Fibroblast of the aortic adventitia (primary cell): ENCODE results near the gene HOMER3. TPM values are rescaled to one million over a fixed set of nuclear protein-coding genes. Genes with fewer than 3 reads are reported as not detected.
"Not testable (repeated sequence)": the region's sequence is repeated elsewhere in the genome, so short reads cannot be mapped to it uniquely, and the experiment has no call there.

ENCODE experiments used
- DNase-seq: peaks from one replicate; pipeline ENCODE4 v3.0.0-alpha.2; 2010; ENCODE audit warnings: low read depth
- H3K4me3 ChIP-seq: 2 replicates; pipeline ENCODE4 v1.5.1; 2011; ENCODE audit warnings: low read depth, mild to moderate bottlenecking, control low read depth, low read length, moderate library complexity
- total RNA-seq: library from RNA; depleted of rRNA; stranded (reverse); fragments of >200 nt; gene quantifications from 2 replicates; pipeline ENCODE4 v1.2.3, GENCODE V29; 2012; ENCODE audit warnings: low replicate concordance
- TF ChIP-seq, protein P1 (sequence below): IDR thresholded peaks from 2 replicates; pipeline ENCODE4 v1.5.1; 2011; ENCODE audit warnings: mild to moderate bottlenecking, low read length, control low read depth, inconsistent platforms; ENCODE audit not compliant: insufficient read depth

Gene HOMER3
- total RNA-seq, 1 donor, result 68.7 TPM

DNA sequence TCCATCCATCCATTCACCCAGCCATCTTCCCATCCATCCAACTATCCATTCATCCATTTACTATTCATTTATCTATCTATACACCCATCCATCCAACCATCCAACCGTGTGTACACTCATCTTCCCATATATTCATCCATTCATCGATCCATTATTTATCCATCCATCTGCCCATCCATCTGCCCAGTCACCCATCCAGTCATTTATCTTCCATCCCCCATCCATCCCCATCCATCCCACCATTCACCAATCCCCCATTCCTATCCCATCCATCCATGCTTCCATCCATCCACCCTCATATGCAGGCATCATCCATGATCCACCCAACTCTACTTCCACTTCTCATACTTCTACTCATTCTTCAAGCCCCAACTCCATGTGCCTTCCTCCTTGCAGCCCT, 14.0 kb upstream of the HOMER3 start:
- H3K4me3 ChIP-seq, result no peak overlapping the region
- no peak for DNase-seq
- TF ChIP-seq, protein P1, sequence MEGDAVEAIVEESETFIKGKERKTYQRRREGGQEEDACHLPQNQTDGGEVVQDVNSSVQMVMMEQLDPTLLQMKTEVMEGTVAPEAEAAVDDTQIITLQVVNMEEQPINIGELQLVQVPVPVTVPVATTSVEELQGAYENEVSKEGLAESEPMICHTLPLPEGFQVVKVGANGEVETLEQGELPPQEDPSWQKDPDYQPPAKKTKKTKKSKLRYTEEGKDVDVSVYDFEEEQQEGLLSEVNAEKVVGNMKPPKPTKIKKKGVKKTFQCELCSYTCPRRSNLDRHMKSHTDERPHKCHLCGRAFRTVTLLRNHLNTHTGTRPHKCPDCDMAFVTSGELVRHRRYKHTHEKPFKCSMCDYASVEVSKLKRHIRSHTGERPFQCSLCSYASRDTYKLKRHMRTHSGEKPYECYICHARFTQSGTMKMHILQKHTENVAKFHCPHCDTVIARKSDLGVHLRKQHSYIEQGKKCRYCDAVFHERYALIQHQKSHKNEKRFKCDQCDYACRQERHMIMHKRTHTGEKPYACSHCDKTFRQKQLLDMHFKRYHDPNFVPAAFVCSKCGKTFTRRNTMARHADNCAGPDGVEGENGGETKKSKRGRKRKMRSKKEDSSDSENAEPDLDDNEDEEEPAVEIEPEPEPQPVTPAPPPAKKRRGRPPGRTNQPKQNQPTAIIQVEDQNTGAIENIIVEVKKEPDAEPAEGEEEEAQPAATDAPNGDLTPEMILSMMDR, result no peak

DNA sequence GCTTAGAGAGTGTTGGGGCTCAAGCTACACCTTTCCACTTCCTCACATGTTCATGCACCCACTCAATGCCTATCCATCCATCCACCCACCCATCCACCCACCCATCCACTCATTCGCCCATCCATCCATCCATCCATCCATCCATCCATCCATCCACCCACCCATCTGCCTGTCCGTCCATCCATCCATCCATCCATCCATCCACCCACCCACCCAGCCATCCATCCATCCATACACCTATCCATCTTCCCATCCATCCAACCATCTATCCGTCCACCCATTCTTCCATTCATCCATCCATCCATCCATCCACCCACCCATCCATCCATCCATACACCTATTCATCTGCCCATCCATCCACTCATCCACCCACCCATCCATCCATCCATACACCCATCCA, 13.1 kb upstream of the HOMER3 start:
- no peak for DNase-seq
- TF ChIP-seq, protein P1, result no peak
- H3K4me3 ChIP-seq, result no peak overlapping the region

DNA sequence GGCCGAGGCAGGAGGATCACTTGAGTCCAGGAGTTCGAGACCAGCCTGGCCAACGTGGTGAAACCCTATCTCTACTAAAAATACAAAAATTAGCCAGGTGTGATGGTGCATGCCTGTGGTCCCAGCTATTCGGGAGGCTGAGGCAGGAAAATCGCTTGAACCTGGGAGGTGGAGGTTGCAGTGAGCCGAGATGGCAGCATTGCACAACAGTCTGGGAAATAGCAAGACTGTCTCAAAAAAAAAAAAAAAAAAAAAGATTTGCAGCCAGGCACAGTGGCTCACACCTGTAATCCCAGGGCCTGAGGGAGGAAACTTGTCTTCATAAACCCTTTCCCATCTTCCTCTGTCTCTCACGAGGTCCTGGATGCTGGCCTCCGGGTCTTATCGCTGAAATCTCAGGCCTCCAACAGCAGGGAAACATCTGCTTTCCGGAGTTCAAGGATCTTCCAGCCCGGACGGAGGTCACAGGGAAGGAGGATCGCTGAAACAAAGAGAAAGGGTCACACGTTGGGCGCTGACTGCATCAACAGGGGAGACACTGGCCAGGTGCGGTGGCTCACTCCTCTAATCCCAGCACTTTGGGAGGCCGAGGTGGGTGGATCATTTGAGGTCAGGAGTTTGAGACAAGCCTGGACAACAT, 11.5 kb upstream of the HOMER3 start:
- not testable (repeated sequence) for H3K4me3 ChIP-seq, DNase-seq

DNA sequence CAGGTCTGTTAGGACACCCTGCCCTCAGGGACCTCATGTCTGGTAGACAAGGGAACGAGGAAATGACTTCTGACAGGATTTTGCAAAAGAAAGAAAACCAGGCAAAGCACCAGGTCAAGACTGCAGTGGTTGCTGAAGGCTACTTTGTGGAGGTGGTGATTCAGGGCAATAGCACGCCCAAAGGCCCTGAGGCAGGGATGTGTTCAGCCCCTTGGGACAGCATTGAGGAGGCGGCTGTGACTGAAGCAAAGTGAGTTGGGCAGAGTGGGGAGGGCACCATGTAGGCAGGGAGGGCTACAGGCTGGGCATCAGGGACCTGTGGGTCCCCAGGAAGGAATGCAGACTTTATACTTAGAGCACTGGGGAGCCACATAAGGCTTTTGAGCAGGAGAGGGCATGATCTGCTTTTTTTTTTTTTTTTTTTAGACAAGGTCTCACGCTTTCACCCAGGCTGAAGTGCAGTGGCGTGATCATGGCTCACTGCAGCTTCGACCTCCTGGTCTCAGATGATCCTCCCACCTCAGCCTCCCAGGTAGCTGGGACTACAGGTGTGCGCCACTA, 10.8 kb upstream of the HOMER3 start:
- peak; percentile 53 for DNase-seq
- H3K4me3 ChIP-seq, result no peak overlapping the region
- TF ChIP-seq, protein P1, result no peak

DNA sequence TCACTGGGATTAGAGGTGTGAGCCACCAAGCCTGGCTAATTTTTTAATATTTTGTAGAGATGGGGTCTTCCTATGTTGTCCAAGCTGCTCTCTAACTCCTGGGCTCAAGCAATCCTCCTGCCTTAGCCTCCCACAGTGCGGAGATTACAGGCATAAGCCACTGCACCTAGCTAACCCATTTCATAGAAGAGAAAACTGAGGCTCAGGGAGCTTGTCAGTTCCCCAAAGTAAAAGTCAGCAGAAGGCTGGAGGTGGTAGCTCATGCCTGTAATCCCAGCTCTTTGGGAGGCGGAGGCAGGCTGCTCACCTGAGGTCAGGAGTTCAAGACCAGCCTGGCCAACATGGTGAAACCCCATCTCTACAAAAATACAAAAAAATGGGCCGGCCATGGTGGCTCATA, 8.8 kb upstream of the HOMER3 start:
- DNase-seq, result no peak
- TF ChIP-seq, protein P1, result no peak

DNA sequence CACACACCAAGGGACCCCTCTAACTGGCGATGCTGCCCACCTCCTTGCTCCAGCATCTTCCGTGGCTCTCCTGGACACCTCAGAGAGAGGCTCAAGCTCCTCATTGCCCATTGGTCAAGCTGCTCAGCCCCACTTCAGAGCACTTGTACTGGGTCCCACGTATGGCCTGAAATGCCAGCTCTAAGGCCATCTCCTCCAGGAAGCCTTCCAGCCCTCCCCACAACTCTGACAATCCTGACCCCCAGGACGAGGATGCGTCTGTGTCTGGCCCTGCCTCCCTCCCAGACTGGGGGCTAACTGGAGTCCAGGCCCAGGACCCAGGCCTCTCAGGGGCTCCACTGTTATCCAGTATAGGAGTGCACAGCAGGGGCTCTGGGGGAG, 7.9 kb upstream of the HOMER3 start:
- no peak overlapping the region for H3K4me3 ChIP-seq
- no peak for DNase-seq
- TF ChIP-seq, protein P1, result no peak

More for the DNA sequence above, 8.8 kb upstream of the HOMER3 start:
- no peak overlapping the region for H3K4me3 ChIP-seq

DNA sequence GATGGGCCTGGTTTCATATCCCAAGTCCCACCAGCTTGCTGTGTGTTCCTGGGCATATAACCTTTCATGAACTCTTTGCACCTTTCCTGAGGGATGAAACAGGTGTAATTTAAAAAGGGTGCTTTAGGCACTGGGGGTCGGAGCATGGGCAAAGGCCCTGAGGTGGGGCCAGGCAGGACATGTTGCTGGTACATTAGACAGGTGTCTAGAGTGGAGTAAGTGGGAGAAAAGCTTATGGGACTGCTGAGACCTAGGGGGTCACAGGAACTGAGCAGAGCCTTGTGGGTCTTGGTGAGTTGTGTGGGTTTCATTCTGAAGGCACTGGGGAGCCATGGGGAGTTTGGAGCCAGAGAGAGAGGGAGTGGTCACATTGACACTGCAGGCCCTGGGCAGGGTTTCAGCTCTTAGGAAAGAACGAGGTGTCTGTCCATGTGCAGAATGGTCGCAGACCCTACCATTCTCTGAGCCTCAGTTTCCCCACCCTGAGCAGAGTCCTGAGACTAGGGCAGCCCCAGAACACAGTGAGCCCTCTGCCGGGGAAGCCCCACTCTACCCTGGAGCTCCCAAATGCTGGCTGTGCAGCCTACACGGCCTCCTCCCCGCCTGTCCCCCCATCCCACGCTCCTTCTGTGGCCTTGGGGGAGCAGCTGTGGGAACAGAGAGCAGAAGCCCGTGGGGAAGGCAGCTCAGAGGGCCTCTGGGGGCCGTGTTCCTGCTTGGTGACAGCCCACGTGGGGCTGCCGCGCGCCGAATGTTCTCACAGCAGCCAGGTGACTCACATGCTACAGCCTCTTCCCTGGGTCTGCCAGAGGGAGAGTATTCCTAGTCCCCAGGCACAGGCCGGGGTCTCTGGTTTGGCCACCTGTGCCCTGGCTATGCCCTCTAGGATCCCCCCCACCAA, 7.3 kb upstream of the HOMER3 start:
- no peak overlapping the region for H3K4me3 ChIP-seq
- DNase-seq, result no peak
- TF ChIP-seq, protein P1, result no peak
